Colonic mucosa (tissue), 4 donors: Measurements from ENCODE around the gene KLF12. TPM values are rescaled to one million over a fixed set of nuclear protein-coding genes. Genes with fewer than 3 reads are reported as not detected.

Experiments used
- DNase-seq: peaks from one replicate; pipeline ENCODE4 v3.0.0-alpha.2; 2020
- H3K27ac ChIP-seq: fragments of 200-600 bp; one replicate; pipeline ENCODE4 v1.8.0; 2021
- H3K27me3 ChIP-seq: fragments of 200-600 bp; one replicate; pipeline ENCODE4 v1.8.0; 2021
- H3K36me3 ChIP-seq: fragments of 200-600 bp; one replicate; pipeline ENCODE4 v1.8.0; 2021
- H3K4me1 ChIP-seq: fragments of 200-600 bp; one replicate; pipeline ENCODE4 v1.8.0; 2021; ENCODE audit warnings: mild to moderate bottlenecking
- H3K4me3 ChIP-seq: fragments of 200-600 bp; one replicate; pipeline ENCODE4 v1.8.0; 2021
- H3K9ac ChIP-seq, 2 donors: one replicate each; pipeline ENCODE4 v1.7.0; 2013; ENCODE audit warnings: control low read depth in 2 of 2, low read depth in 2 of 2, low read length in 2 of 2
- H3K9me3 ChIP-seq: fragments of 200-600 bp; one replicate; pipeline ENCODE4 v1.8.0; 2021
- intact Hi-C: fragments of 100-400 bp; cut with DNase I; formaldehyde crosslinking; loops from one replicate; pipeline ENCODE4 v1.14.1; 2022
- total RNA-seq, 2 donors: library from RNA; stranded (reverse); fragmentation: NEBNext Ultra II Directional in 1 of 2; extraction: Animal tissue kit (Norgen Biotek cat#: 25700) in 1 of 2; gene quantifications; one replicate each; pipeline ENCODE4 v1.2.1, GENCODE V29; 2021
- TF ChIP-seq, protein P1 (sequence below): fragments of 200-600 bp; IDR thresholded peaks from one replicate; pipeline ENCODE4 v1.8.0; 2022; ENCODE audit warnings: antibody characterized with exemption, mild to moderate bottlenecking
- donor health status: healthy.
- donor health status: DM: no; HTN: no; CAD: no.
- donor health status: DM: no; HTN: no; CAD: no.

KLF12 gene
- total RNA-seq, 2 donors from 2014 or later: 5.1 to 6.3 TPM

DNA sequence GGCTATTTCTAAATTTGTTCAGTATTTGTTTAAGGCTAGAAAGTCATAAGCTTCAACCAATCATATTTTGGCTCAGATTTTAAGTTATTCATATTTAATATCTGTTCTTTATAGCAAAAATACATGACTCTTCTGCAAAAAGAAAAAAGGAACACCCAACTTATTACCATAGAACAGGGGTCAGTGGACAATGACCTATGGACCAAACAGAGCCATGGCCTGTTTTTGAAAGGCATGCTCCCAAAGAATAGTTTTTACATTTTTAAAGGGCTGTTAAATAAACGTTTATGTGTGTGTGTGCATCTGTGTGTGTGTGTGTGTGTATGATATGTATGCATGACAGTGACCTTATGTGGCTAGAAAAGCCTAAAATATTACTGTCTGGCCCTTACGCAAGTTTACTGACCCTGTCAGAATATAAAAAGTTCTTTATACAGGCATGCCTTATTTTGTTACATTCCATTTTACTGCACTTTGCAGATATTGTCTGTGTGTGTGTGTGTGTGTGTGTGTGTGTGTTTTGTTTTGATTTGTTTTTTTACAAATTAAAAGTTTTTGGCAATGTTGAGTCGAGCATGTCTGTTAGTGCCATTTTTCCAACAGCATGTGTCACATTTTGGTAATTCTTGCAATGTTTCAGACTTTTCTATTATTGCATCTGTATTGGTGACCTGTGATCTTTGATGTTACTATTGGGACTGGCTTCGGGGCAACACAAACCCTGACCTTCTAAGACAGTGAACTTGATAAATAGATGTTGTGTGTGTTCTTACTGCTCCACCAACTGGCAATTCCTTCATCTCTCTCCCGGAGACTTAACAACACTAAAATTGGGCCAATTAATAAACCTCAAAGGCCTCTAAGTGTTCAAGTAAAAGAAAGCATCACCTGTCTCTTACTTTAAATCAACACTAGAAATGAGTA is 22.0 kb downstream of the KLF12 start:
- DNase-seq: no peak
- Histone ChIP-seq H3K9ac (no peak overlapping the region), H3K9me3 (no peaks in the 10 kb centered on the region), H3K4me1 (no peaks in the 10 kb centered on the region), H3K36me3 (no peaks in the 10 kb centered on the region), H3K4me3 (no peak overlapping the region), H3K27me3 (no peaks in the 10 kb centered on the region), H3K27ac (no peak overlapping the region)
- intact Hi-C loops: no loop called here
- TF ChIP-seq, protein P1, sequence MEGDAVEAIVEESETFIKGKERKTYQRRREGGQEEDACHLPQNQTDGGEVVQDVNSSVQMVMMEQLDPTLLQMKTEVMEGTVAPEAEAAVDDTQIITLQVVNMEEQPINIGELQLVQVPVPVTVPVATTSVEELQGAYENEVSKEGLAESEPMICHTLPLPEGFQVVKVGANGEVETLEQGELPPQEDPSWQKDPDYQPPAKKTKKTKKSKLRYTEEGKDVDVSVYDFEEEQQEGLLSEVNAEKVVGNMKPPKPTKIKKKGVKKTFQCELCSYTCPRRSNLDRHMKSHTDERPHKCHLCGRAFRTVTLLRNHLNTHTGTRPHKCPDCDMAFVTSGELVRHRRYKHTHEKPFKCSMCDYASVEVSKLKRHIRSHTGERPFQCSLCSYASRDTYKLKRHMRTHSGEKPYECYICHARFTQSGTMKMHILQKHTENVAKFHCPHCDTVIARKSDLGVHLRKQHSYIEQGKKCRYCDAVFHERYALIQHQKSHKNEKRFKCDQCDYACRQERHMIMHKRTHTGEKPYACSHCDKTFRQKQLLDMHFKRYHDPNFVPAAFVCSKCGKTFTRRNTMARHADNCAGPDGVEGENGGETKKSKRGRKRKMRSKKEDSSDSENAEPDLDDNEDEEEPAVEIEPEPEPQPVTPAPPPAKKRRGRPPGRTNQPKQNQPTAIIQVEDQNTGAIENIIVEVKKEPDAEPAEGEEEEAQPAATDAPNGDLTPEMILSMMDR: no peak

DNA sequence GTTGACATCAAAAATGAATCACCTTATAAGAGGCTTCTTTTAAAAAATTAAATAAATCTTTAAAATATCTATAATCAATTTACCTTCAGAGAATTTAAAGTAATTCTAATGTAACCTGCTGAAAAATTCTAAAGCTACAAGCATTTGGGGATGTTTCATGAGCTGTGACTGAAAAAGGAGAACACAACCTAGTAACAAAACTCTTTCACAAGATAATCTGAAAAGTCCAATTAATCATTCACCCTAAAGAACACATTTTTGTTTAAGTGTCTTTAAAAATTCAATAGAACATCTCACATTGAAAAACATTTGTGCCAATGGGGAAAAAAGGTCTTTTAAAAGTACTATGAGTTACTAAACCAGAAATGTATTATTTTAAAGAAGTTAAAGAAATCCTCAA is 22.8 kb downstream of the KLF12 start:
- Histone ChIP-seq H3K4me1 (no peaks in the 10 kb centered on the region), H3K4me3 (no peak overlapping the region), H3K36me3 (no peaks in the 10 kb centered on the region), H3K27me3 (no peaks in the 10 kb centered on the region), H3K27ac (no peak overlapping the region), H3K9ac (no peak overlapping the region), H3K9me3 (no peaks in the 10 kb centered on the region)
- TF ChIP-seq, protein P1: no peak
- intact Hi-C loops: no loop called here
- no peak for DNase-seq

DNA sequence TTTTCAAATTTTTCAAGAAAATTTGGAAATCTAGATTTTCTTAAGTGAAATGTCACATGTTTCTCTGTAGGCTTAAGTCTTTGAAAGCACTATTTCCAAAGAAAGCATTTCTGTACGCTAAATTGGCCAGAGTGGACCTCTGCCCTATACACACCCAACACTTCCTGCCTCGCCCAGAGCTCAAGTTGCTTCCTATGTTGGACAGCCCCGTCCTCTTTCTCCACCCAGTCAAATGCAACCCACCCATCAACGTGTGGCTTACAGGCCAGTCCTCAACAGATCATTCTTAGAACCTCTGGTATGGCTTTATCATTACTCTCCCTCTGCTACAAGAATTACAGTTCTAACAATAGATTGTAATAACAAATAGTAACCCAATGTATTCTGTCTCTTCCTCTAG is 24.2 kb downstream of the KLF12 start:
- H3K4me1 ChIP-seq: no peaks in the 10 kb centered on the region
- no peaks in the 10 kb centered on the region for H3K36me3 ChIP-seq
- no peak overlapping the region for H3K27ac ChIP-seq
- H3K9me3 ChIP-seq: no peaks in the 10 kb centered on the region
- TF ChIP-seq, protein P1: no peak
- no peak overlapping the region for H3K4me3 ChIP-seq
- intact Hi-C loops: no loop called here
- H3K9ac ChIP-seq: no peak overlapping the region
- peak; percentile 45 for DNase-seq
- no peaks in the 10 kb centered on the region for H3K27me3 ChIP-seq

DNA sequence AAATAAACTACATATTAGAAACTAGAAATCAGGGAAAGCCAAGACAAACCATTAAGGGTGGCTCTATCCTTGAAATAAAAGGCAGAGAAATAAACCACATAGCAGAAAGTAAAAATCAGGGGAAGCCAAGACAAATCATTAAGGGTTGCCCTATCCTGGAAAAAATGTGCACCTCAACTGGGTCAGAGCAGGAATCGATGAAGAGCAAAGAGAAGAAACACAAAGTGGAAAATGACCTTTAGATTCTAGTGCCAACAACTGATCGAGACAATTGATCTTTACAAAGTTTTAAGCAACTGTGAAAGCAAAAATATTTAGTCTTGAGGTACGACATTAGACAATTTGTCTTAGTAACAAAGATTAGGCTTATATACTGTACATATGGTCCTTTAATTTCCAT is 26.6 kb downstream of the KLF12 start:
- H3K4me1 ChIP-seq: no peaks in the 10 kb centered on the region
- no peaks in the 10 kb centered on the region for H3K9me3 ChIP-seq
- H3K27ac ChIP-seq: no peak overlapping the region
- no peak for DNase-seq
- no peaks in the 10 kb centered on the region for H3K27me3 ChIP-seq
- intact Hi-C loops: no loop called here
- H3K36me3 ChIP-seq: no peaks in the 10 kb centered on the region
- H3K9ac ChIP-seq: no peak overlapping the region
- TF ChIP-seq, protein P1: no peak
- H3K4me3 ChIP-seq: no peak overlapping the region

DNA sequence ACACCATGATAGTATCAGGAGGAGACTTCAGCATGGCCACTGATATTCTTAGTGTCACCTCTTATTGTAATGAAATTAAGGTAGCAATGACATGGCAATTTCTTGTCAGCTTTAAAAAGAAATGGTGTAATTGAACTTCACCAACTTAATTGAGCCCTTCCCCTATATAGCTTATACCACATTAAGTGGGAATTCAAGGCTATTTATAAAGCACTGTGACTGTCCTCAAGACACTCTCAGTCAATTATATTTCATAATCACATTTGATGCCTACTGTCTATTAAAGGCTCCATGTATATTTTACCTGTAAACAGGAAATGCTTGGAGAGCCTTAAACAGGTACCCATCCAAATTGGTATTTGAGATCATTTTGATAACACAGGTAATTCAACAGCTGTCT is 28.3 kb downstream of the KLF12 start:
- intact Hi-C loops: no loop called here
- Histone ChIP-seq H3K27me3 (no peaks in the 10 kb centered on the region), H3K4me1 (no peaks in the 10 kb centered on the region), H3K9ac (no peak overlapping the region), H3K4me3 (no peak overlapping the region), H3K27ac (no peak overlapping the region), H3K9me3 (no peaks in the 10 kb centered on the region), H3K36me3 (no peaks in the 10 kb centered on the region)
- TF ChIP-seq, protein P1: no peak
- DNase-seq: no peak
